Breast epithelium (tissue), 4 donors: ENCODE results near the gene SIGMAR1. TPM values are rescaled to one million over a fixed set of nuclear protein-coding genes. Genes with fewer than 3 reads are reported as not detected.
A peak's percentile ranks its signal among the peaks of the same experiment; 100 is the strongest.

Experiments
- DNase-seq, 2 donors: peaks; one replicate each; pipeline ENCODE4 v3.0.0-alpha.2; 2019; ENCODE audit warnings: low spot score in 2 of 2
- H3K27ac ChIP-seq, 2 donors: fragments of 200-600 bp; sonication (generic) in 1 of 2; one replicate each; pipeline ENCODE4 v1.5.1; 2016 to 2019; ENCODE audit warnings: mild to moderate bottlenecking in 1 of 2
- H3K27me3 ChIP-seq, 2 donors: fragments of 200-600 bp; sonication (generic) in 1 of 2; one replicate each; pipeline versions ENCODE4 v1.5.1 to v1.6.0; 2017 to 2019; ENCODE audit warnings: control low read depth in 1 of 2, mild to moderate bottlenecking in 1 of 2
- H3K36me3 ChIP-seq: fragments of 200-600 bp; one replicate; pipeline ENCODE4 v1.5.1; 2019
- H3K4me1 ChIP-seq, 2 donors: fragments of 200-600 bp; sonication (generic); one replicate each; pipeline ENCODE4 v1.5.1; 2016 to 2019; ENCODE audit warnings: control low read depth in 1 of 2
- H3K4me3 ChIP-seq, 3 donors: fragments of 200-600 bp; sonication (generic); 1 replicate in 2 of 3; 2 replicates in 1 of 3; pipeline ENCODE4 v1.5.1; 2016 to 2019; ENCODE audit warnings: mild to moderate bottlenecking in 3 of 3, moderate library complexity in 2 of 3
- H3K9me3 ChIP-seq, 2 donors: fragments of 200-600 bp; sonication (generic) in 1 of 2; one replicate each; pipeline ENCODE4 v1.5.1; 2016 to 2019; ENCODE audit warnings: control low read depth in 1 of 2
- CTCF ChIP-seq, 3 donors: fragments of 450-650 bp; IDR thresholded peaks; one replicate each; pipeline ENCODE4 v1.5.1; 2016 to 2017; ENCODE audit warnings: antibody characterized with exemption in 3 of 3, mild to moderate bottlenecking in 3 of 3, moderate library complexity in 3 of 3
- POLR2A ChIP-seq: fragments of 450-650 bp; IDR thresholded peaks from one replicate; pipeline ENCODE4 v1.6.1; 2016; ENCODE audit warnings: antibody characterized with exemption, mild to moderate bottlenecking, moderate library complexity
- POLR2AphosphoS5 ChIP-seq, 3 donors: sonication (generic); formaldehyde crosslinking; IDR thresholded peaks; one replicate each; pipeline ENCODE4 v1.6.1; 2017; ENCODE audit warnings: antibody characterized with exemption in 3 of 3
- intact Hi-C: fragments of 100-400 bp; cut with DNase I; formaldehyde crosslinking; loops from one replicate; pipeline ENCODE4 v1.15.1; 2023; ENCODE audit warnings: low total_unique reads
- total RNA-seq, 3 donors: library from RNA; depleted of rRNA; stranded (reverse); fragments of >200 nt; gene quantifications; one replicate each; pipeline ENCODE4 v1.1.0, GENCODE V29; 2016

Gene SIGMAR1
- total RNA-seq, 3 donors from 2014 or later, result 62.6 to 84.8 (median 70.8) TPM

DNA sequence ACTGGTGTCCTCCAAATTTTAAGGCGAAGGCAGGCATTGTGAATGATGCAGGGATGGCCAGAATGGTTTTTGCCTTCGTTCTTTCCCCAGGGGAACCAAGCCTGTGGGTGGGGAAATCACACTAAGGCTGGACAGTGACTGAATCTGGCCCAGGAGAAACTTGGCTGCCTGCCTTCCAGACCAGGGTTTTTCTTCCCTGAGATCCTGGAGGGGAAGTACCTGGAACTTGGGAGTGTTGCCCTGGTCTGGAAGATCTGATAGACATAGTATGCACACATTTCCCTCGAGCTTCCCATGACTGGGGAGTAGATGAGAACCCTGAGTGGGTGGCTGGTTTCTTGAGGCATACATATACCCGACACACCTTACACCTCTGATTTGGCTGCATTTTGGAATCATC, 13.7 kb upstream of the SIGMAR1 start:
- Histone ChIP-seq H3K9me3 (no peaks in the 10 kb centered on the region), H3K36me3 (no peaks in the 10 kb centered on the region), H3K4me1 (peaks cover 15 to 43% of the 10 kb centered on the region in 2 donors), H3K27ac (peak overlapping the region; percentile 90 to 93), H3K4me3 (peak overlapping the region; percentile 42 to 69 (median 50)), H3K27me3 (no peaks in the 10 kb centered on the region)
- DNase-seq, result peak in 1 of 2 donors; percentile 53
- no peak for TF ChIP-seq POLR2AphosphoS5 (IDR thresholded peaks at IDR 0.05)
- TF ChIP-seq POLR2A, result no peak
- no peak for TF ChIP-seq CTCF (IDR thresholded peaks at IDR 0.05)
- intact Hi-C loops, result no loop called here

DNA sequence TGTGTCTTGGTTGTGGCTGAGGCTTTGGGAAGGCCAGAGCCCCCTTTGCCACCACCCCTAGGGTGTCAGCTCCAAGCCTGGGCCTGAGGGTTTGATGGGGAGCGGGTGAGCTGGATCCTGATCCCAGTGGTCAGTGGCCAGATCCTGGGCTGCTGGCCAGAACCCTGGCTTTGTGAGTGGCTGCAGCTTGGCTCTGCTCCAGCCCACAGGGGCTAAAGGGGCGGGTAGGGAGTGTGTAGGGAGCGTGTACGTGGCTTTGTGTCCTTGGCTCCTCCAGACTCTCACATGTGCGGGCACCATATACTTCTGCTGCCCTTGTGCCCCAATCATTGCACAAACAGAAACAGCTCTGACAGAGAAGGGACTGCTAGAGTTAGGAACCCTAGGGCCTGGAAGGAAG, 13.2 kb upstream of the SIGMAR1 start:
- intact Hi-C loops, result no loop called here
- DNase-seq, result no peak
- Histone ChIP-seq H3K27ac (peak overlapping the region; percentile 90 to 93), H3K9me3 (no peaks in the 10 kb centered on the region), H3K27me3 (no peaks in the 10 kb centered on the region), H3K36me3 (no peaks in the 10 kb centered on the region), H3K4me1 (peaks cover 15 to 43% of the 10 kb centered on the region in 2 donors), H3K4me3 (no peak overlapping the region)
- TF ChIP-seq CTCF (IDR thresholded peaks at IDR 0.05) (no peak), POLR2AphosphoS5 (IDR thresholded peaks at IDR 0.05) (no peak), POLR2A (no peak)

GRCh38 chr9:34648673-34649072, 11.1 kb upstream of the SIGMAR1 start:
- Histone ChIP-seq H3K27ac (peak overlapping the region; percentile 13 to 84), H3K4me1 (peaks cover 10 to 23% of the 10 kb centered on the region in 2 donors)

GRCh38 chr9:34647651-34648050, 10.1 kb upstream of the SIGMAR1 start:
- intact Hi-C loops, result no loop called here
- no peaks in the 10 kb centered on the region for H3K9me3 ChIP-seq
- H3K4me3 ChIP-seq, result peak overlapping the region; percentile 71 to 78 (median 78)
- H3K27me3 ChIP-seq, result no peaks in the 10 kb centered on the region
- no peak for DNase-seq
- H3K27ac ChIP-seq, result peak overlapping the region; percentile 84 to 89
- H3K4me1 ChIP-seq, result peaks cover 4 to 13% of the 10 kb centered on the region in 2 donors
- H3K36me3 ChIP-seq, result no peaks in the 10 kb centered on the region
- TF ChIP-seq POLR2A (no peak), POLR2AphosphoS5 (IDR thresholded peaks at IDR 0.05) (no peak), CTCF (IDR thresholded peaks at IDR 0.05) (no peak)

More at GRCh38 chr9:34648673-34649072, 11.1 kb upstream of the SIGMAR1 start:
- no peak overlapping the region for H3K4me3 ChIP-seq
- no peaks in the 10 kb centered on the region for H3K27me3 ChIP-seq
- DNase-seq, result no peak
- TF ChIP-seq POLR2A, result no peak
- H3K36me3 ChIP-seq, result no peaks in the 10 kb centered on the region
- intact Hi-C loops, result no loop called here
- no peaks in the 10 kb centered on the region for H3K9me3 ChIP-seq

DNA sequence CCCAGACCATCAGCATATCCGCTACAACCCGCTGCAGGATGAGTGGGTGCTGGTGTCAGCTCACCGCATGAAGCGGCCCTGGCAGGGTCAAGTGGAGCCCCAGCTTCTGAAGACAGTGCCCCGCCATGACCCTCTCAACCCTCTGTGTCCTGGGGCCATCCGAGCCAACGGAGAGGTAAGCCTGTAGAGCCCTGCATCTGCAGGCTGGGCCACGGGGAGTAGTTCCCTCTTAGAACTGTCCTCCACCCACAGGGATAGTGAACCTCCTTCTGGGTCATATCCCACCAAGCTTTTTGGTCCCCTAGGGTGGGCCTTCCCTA, 9.5 kb upstream of the SIGMAR1 start:
- H3K36me3 ChIP-seq, result no peaks in the 10 kb centered on the region
- intact Hi-C loops, result no loop called here
- no peaks in the 10 kb centered on the region for H3K27me3 ChIP-seq
- peak overlapping the region; percentile 71 to 78 (median 78) for H3K4me3 ChIP-seq
- TF ChIP-seq CTCF (IDR thresholded peaks at IDR 0.05) (no peak), POLR2AphosphoS5 (IDR thresholded peaks at IDR 0.05) (no peak), POLR2A (no peak)
- peaks cover 4 to 10% of the 10 kb centered on the region in 2 donors for H3K4me1 ChIP-seq
- peak overlapping the region; percentile 84 to 89 for H3K27ac ChIP-seq
- H3K9me3 ChIP-seq, result no peaks in the 10 kb centered on the region
- no peak for DNase-seq
